Suprapubic skin (tissue), 3 donors: ENCODE data around the gene ZNF175.

Source experiments
- POLR2A ChIP-seq, 2 donors: fragments of 450-650 bp; IDR thresholded peaks; one replicate each; pipeline ENCODE4 v1.6.1; 2017; ENCODE audit warnings: antibody characterized with exemption in 2 of 2, mild to moderate bottlenecking in 2 of 2, moderate library complexity in 2 of 2
- TF ChIP-seq, protein P1 (sequence below), 2 donors: fragments of 200-600 bp in 1 of 2; fragments of 450-650 bp in 1 of 2; sonication (generic) in 1 of 2; IDR thresholded peaks; one replicate each; pipeline ENCODE4 v1.5.1; 2016 to 2019; ENCODE audit warnings: antibody characterized with exemption in 2 of 2, mild to moderate bottlenecking in 1 of 2, moderate library complexity in 1 of 2

DNA sequence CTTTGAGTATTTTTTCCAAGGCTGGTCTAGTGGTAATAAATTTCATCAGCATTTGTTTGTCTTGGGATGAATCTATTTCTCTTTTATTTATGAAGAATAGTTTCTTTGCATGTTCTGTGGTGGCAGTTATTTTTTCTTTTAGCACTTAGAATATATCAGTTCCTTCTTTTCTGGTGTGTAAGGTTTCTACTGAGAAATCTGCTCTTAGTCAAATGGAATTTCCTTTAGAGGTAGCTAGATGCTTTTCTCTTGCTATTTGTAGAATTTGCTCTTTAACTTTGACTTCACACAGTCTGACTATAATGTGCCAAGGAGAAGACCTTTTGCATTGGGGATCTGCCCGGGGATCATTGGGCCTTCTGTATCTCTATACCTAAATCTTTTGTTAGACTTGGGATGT is 35.5 kb upstream of the ZNF175 start:
- TF ChIP-seq POLR2A (IDR thresholded peaks at IDR 0.05) = no peak
- TF ChIP-seq, protein P1, sequence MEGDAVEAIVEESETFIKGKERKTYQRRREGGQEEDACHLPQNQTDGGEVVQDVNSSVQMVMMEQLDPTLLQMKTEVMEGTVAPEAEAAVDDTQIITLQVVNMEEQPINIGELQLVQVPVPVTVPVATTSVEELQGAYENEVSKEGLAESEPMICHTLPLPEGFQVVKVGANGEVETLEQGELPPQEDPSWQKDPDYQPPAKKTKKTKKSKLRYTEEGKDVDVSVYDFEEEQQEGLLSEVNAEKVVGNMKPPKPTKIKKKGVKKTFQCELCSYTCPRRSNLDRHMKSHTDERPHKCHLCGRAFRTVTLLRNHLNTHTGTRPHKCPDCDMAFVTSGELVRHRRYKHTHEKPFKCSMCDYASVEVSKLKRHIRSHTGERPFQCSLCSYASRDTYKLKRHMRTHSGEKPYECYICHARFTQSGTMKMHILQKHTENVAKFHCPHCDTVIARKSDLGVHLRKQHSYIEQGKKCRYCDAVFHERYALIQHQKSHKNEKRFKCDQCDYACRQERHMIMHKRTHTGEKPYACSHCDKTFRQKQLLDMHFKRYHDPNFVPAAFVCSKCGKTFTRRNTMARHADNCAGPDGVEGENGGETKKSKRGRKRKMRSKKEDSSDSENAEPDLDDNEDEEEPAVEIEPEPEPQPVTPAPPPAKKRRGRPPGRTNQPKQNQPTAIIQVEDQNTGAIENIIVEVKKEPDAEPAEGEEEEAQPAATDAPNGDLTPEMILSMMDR (IDR thresholded peaks at IDR 0.05) = no peak
